Stimulated activated CD8-positive, alpha-beta memory T cell treated with anti-CD3 and anti-CD28 coated beads, Interleukin-15, amount 100 ng/mL, for 4 hours (primary cell): ENCODE measurements around the gene MTIF3.
A peak's percentile ranks its signal among the peaks of the same experiment; 100 is the strongest.

Source experiments
- DNase-seq, 2 donors: peaks; one replicate each; pipeline ENCODE4 v3.0.0-alpha.2; 2020; ENCODE audit warnings: low read depth in 2 of 2

The MTIF3 gene

DNA sequence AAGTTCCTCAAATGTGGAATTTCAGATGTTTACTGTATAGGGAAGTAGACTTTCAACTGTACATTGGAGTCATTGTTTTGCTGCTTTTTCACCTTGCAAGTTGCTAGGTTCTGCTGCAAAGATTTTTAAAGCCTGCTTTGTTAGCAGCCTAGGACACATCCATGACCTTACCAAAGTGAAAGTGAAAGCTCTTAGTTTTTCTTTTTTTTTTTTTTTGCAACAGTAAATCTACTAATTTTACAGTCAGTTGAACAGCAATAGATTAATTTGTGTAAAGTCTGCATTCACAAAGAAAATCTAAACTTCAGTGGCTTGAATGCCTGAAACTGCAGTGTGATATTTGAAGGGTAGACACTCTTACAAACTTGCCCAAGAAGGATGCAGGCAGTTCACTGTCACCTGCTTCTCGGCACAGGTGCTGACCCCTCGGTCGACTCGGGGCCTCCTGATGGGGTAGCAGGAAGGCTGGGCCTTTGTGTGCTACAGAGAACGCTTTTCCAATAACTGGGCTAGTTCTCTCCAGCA lies 5.0 kb upstream of the MTIF3 start:
- no peak for DNase-seq

DNA sequence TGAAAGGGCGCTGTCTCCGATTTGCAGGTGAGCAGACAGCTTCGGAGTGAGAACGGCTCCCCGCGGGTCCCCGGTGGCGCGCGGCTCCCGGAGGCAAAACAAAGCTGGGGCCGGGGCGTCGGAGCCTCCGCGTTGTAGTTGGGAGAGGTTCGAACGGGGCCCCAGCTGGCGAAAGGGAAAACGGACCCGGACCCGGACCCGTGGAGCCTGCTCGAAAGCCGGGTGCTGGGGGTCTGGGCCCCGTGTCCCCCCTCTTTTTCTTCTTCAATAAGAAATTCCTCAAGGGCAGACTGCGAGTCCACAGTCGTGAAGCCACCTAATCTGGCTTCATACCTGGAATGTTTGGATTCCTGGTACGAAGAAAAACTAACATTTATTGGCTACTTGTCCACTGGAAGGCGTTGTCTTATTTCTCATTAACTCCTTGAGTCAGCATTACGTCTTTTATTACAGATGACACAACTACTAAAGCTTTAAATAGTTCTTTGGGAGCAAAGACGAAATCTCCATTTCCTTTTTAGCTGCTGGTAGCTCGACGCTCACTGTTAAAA lies 632 bp upstream of the MTIF3 start:
- DNase-seq = no peak

DNA sequence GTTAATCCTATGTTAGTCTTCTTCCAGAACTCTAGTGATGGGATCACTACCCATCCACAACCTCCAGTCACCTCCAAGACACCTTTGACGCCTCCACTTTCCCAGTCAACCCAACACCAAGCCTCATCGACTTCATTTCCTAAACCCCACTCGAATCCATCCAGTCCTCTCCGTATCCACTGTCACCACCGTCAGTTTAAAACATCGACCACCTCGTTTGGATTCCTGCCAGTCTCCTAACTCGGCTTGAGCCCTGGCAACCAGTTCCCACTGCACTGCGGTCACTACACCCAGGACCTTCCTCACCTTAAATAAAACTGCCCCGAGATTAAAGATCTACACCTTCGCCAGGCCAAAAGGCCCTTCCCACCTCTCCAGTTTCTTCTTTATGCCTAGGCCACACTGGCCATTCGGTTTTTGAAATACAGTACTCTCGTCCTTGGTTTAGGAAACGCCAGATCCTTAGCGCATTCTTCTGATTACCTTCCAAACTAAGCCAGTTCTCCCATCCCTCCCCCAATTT lies 1.2 kb downstream of the MTIF3 start:
- no peak for DNase-seq

DNA sequence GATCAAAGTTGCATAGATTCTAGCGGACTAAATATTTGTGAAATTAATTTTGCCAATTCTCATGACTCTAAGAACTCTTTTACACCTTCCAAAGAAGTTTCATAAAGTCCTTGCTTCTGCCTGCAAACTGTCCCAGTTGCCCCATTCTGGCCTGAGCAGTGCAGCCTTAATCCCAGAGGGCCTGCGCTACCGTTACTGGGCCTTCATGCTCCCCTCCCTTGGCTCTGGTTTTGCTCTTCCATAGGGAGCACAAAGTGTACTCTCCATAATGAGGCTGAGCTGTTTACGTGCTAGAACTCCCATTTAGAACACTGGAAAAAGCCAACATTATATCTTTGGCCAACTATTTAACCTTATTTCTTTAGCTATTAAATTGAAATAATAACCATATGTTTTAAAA lies 2.1 kb downstream of the MTIF3 start:
- DNase-seq = no peak

DNA sequence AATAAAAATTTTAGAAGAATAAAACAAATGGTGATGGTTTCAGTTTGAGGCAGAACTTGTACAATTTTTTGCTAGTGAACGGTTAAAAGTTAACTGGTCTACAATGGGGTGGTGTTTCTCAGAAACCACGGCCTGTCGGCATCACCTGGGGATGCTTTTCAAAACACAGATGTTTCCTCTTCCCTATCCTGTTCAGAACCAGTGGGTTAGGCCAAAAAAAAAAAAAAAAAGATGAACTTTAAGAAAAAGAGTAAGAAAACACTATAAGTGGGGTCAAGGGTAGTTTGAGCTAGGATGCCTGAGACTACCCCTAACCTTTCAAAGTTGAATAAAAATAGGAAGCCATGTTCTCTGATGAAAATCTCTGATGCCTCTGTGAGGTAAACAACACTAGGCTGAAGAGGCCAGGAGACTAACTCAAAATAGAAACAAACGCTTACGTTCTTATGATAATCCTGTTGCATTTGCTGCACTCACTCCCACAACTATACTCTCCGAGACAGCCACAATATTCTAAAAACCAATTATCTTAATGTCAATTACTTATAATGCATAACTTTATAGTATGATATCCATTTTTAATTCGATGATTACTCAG lies 3.3 kb downstream of the MTIF3 start:
- no peak for DNase-seq

DNA sequence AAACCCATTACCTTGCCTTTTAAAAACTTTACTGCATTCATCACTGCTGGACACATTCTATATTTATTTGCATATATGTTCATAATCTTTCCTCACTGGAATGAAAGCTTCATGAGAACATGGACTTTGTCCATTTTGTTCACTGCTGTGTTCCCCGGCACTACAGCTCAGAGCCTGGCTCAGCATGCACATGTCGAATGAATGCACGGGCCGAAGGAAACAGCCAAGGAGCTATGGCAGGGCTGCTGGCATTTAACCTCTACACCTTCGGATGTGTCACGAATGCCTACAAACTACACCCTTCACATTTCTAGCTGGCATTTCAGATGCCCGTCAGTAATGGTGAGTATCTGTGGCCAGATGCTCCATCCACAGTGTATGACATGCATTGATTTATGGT lies 7.6 kb downstream of the MTIF3 start:
- DNase-seq = no peak

DNA sequence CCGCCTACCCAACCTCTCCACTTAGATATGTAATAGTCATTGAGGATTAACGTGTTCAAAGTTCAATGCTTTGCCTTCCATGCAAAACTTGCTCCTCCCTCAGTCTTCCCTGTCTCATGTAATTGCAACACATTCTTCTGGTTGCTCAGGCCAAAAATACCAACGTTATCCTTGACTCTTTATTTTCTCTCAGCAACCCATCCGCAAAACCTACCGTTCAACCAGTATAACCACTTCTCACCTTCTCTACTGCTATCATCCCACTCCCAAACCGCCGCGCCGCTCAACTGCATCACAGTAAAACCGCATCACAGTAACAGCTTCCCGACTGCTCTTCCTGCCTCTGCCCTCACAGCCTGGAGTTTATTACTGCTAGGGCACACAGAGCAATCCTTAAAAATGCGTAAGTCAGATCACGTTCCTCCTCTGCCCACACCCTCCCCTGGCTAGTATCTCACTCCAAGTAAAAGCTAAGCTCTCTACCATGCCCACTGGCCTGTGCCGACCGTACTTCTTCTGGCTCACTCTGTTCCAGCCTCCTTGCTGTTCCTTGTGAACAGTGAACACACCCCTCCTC lies 8.2 kb downstream of the MTIF3 start:
- no peak for DNase-seq

DNA sequence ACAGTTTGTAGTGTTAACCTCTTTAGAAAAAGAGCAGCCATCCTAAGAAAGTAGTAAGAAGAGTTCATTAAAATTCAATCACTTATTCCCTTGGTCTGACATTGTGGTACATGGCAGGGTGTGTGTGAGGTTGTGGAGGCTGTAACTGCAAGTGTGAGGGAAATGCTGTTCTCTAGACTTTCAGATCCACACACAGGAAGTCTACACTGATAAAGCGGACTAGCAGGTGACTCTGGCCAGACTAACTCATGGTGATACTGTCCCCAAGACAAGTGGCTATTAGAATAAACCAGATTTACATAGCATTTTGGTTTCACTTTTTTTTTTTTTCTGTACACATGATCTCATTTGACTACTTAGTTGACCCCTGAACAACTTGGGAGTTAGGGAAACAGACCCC lies 10.0 kb downstream of the MTIF3 start:
- DNase-seq = no peak

DNA sequence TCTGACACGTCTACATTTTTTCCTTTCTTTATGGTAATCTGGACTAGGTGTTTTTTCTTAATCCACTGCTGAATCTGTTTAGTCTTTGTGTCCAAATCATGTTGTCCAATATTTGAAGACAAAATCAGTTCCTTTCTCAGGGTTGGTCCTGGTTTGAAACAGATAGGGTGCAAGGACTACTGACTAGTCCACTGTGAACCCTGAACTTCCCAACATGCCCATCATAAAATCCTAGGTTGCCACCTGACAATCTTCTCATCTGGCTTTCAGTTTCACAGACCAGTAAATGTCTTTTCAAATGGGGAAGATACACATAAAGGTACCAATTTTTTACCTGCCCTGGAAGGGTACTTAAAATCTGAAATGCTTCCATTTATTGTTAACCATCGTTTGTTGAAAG lies 13.2 kb downstream of the MTIF3 start:
- DNase-seq = no peak

DNA sequence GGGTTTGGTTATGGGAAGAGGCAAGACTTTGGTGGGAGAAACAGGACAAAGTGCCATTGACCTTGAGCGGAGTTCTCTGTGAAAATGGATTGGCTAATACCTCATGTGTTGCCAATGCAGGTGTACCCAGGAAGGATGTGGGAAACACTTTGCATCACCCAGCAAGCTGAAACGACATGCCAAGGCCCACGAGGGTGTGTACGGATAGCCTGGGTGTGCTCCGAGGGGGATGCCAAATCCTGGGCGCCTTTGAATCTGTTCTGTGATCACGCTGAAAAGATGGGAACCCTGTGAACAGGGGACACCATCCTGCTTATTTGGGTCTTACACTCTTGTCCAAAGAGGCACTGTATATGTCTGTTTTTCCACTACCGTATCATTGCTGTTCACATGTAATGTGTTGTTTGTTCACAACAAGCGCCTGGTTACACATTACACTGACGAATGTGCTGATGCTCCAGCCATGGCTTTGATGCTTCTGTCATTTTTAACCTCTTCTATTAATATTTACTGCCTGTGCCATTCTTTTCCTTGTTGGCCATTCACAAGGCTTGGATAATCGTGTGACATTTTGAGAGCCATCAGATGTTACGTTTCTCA lies 17.7 kb downstream of the MTIF3 start:
- no peak for DNase-seq

DNA sequence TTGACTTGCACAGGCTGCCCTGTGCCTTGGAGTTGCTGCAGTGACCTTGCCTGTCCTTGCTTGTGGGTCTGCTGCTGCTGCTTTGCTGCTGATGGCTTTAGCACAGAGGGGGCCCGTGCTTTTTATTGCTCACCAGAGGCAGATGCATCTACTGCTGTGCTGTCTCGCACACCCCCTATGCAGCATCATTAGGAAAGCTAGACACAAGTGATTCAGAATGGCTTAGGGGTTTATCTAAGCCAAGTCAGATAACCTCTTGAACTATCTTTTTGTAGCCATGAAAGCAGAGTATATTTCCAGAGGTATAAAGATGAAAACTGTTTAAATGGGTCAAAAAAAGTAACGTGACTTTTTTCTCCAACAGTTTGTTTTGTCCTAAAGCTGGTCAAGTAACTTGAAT lies 18.2 kb downstream of the MTIF3 start:
- DNase-seq = no peak

DNA sequence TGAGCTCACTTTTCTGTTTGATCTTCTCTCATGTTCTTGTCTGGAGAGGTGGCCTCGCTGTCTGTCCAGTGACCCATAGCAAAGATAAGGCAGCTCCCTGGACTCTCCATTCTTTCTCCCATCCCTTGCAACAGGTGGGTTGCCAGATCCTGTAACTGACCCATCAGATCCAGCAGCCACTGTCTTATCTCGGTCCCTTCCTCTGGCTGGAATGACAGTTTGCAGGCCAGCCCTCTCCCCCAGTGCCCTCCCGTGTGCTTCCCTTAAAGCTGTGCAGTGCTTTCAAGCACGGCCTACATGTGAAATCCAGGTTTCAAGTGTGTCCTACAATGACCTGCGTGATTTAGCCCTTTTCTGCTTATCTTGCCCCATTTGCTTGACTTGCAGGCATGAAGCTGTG lies 22.2 kb downstream of the MTIF3 start:
- DNase-seq = no peak

DNA sequence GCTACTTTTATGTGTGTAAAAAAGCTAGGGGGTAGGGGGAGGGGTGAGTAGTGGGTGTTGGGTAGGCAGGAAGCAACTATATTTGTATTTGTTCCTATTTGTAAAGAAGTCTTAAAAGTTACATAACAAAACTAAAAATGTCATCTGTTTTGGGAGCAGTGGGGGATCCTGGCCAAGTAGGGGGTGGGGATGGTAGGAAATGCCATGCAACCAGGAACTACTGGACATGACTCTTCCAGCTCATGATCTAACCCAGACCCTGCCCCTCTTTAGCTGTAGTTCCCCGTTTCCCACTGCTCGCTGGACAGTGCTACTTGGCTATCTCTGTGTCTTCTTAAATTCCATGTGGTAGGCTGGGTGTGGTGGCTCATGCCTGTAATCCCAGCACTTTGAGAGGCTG lies 22.7 kb downstream of the MTIF3 start:
- DNase-seq = no peak

DNA sequence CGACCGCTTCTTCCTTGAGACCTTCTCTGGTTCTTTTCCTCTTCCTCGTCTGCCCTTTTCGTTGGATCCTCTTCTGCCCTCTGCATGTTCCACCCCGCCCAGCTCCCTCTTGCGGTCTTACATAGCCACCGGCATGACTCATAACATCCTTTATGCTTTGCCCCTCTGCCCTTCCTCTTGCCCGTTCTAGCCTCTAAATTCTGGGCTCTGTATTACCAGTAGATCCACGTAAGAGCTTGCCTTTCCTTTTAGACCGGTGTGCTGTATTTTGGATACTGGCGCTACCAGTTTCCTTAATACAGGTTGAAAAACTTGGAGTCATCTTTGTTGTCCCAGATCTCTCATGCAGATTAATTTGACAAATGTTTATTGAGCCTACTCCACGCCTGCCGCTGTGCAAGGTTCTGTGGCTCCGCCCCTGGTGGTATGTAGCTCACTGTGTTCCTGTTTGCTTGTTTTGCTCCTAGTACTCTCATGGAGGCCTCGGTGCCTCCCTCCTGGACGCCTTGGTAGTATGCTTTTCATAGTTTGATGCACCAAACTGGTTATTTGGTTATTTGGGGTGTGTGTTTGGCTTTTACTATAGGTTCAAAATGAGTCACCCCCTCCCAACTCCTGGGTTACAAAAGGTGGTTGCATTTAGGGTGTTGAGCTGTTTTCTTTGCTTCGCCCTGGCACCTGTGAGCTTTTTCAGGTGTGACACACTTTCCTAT lies 24.3 kb downstream of the MTIF3 start:
- peak; percentile 57 to 63 for DNase-seq

DNA sequence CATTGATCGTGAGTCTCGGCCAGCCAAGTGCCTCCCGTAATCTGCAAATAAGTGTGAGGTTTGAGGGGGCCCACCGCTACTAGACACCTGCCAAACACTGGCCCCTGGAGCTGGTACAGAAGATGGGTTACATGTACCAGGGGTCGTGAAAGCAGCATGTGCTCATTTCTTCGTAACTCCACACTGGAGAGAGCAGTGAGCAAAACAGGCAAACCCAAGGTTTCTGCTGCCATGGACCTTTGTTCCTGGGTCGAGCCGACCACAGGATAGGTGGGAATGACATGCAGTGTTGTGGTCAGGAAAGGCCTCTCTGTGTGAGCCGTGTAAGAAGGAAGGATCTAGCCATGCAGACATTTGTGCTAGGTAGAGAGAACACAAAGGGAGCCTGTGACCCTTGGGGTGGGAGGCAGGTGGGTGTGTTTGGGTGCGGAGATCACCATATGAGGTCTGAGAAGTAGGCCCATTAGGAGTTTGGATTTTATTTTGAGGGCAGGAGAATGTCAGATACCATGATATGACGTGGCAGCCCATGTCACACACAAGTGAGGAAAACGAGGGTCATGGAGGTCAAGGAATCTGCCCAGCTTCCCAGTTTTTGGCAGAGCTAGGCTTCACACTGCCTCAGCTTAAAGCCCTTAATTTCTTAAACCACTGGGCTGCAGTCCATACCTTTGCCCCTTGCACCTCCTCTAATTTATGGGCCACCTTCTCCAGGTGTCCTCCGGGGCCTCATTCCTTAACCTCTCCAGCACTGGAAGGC lies 25.0 kb downstream of the MTIF3 start:
- DNase-seq = no peak

DNA sequence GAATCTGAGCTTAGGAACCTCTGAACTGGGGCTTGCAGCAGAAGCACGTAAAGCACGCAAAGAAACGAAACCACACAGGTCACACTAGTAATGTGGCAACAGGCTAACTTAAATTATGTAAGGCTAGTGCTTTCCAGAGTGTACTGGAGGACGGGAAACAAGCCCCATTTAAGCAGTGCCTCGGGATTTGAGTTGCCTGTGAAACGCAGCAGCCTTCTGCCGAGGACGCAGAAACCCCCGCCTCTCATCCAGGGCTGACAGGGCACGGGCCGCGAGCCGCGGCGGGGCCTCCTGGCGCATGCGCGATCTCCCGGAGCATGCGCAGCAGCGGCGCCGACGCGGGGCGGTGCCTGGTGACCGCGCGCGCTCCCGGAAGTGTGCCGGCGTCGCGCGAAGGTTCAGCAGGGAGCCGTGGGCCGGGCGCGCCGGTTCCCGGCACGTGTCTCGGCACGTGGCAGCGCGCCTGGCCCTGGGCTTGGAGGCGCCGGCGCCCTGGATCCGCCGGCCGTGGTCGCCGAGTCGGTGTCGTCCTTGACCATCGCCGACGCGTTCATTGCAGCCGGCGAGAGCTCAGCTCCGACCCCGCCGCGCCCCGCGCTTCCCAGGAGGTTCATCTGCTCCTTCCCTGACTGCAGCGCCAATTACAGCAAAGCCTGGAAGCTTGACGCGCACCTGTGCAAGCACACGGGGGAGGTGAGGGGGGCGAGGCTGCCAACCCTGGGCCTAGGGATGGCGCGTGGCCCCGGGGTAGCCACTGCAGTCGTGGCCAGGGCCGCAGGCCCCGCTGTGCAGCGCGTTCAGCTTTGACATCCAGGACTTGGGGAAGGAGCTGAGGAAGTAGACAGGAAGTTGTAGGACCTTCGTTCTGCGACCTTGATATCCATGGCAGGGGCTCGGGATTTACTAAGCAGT lies 25.9 kb downstream of the MTIF3 start, which contains the start of gene GTF3A:
Gene GTF3A (plus strand): TSS at position 374 of the 912 bp plus-strand sequence.
- DNase-seq = peak; percentile 67 to 81

DNA sequence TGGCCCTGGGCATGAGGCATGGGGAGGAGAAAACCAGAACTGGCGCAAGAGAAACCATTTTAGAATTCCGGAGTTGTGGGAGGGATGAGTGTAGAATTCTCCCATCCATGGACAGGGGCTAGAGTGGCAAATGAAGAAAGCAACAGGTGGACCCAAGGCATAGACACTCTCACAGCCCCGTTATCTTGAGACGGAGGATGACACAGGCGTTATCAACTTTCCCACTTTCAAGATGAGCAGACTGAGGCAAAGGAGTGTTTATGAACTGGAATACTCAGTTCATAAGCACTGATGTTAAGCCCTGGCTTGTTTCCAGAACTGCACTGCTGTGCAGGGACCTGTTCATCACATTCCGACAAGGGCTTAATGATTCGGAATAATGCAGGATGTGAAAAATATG lies 27.0 kb downstream of the MTIF3 start:
- no peak for DNase-seq

DNA sequence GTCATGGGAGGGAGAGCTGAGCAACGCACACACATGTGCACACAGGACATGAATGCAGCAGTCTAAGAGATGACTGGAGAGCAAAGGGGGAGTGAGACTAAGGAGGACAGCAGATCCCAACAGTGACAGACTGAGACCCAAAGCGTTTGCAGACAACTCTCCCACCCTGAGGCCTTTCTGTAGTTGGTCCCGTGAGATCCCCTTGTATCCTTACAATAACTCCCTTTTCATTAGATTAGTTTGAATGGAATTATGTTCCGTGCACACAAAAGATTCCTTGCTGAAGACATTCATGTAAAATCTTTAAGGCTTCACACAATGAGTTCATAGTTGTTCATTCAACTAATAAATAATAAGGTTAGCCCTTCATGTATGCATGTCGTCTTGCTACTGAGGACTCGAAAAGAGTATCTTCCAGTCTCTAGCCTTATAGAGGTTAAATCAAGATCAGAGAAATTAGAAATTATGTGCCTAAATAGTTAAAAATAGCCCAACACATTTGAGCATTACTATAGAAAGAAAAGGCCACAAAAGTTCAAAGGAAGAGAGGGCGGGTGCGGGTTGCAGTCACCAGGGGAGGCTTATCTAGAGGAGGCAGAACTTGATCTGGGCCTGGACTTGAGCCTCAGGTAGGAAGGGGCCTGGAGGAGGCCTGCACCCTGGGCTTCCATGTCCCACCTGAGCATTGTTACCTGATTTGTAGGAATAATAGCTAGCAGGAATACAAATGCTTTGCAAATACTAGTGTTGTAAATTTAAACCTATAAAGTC lies 29.1 kb downstream of the MTIF3 start:
- no peak for DNase-seq

DNA sequence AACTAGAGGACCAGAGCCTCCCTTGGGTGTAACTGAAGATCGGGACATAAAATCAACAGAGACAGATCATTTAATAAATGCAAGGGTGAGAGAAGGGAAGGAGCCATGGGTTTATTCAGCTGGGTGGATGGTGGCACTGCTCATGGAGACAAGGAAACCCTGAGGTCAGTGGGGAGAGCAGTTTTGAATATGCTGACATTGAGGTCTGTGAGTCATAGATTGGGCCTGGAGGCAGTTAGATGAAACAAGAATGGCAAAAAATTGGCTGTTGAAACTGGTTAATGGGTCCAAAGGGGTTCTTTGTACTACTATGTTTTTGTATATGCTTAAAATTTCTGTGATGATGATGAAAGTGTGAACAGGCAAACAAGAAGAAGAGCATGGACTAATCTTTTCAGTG lies 31.0 kb downstream of the MTIF3 start:
- DNase-seq = no peak

DNA sequence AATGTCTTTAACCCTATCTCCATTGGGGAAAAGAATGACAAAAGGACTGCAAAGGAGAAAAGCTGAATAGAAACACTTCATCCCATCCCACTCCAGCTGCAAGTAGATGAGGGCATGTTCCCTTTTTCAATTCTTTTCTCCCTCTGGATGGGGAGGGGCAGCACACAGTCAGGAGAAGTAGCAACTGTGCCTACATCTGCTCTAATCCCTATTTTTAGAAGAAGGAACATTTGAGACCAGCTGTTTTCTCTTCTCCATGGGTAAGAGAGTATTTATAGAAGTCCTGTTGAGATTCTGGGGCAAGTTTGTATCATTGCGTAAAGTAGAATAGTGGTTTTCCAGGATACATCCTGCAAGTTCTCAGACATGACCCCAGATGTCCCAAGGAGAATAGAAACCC lies 35.2 kb downstream of the MTIF3 start:
- no peak for DNase-seq
